ENCODE measurements around the gene CD44.

GRCh38 chr11:35101223-35101622 lies 37.7 kb upstream of the CD44 start:
- TF ChIP-seq CTCF (conservative IDR thresholded peaks at IDR 0.05 in 1 of 2, IDR thresholded peaks at IDR 0.05 in 1 of 2; ENCODE audit: low read depth in 1 of 2, low read length in 2 of 2) (no peak), EZH2 (IDR thresholded peaks at IDR 0.05; ENCODE audit: low read length, missing control alignments) (no peak)
